ENCODE data around the gene PPDPF.

DNA sequence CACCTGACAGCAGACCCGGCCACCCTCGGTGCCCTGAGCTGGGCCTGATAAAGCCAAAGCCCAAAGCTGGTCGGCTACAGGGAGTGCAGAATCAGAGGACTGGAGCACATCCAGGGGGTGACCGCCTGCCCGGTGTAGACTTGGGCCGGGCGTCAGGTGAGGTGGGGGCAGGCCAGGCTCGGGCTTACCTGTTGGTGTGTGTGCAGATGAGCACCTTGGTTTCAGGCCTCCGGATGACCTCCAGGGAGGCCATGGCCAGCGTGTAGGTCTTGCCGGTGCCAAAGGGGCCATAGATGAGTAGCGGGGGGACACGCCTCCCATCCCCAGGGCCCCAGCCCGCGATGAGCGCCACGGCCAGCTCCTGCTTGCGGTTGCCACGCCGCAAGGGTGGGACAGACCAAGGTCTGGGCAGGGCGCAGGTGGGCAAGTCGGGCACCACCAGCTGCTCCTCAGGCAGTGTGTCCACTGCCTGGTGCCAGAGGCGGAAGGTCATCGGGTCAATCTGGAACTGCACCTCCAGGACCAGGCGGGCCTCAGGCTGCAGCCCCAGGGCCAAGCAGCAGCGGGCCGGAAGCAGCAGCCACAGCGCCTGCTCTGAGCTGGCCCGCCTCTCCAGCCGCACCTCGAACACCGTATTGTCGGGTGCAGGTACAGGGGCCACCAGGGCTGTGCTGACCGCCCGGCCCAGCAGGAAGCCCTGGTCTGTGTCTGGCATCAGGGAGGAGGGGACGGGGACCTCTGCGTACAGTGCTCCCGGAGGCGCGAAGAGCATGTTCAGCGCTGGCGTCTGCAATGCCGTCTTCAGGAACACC is 47.8 kb downstream of the PPDPF start:
- TF ChIP-seq CTCF (IDR thresholded peaks at IDR 0.05; ENCODE audit: low read depth, low read length, poor library complexity, severe bottlenecking) = no peak
- TF ChIP-seq EZH2phosphoT487 (IDR thresholded peaks at IDR 0.05; ENCODE audit: borderline replicate concordance, low read length) = no peak

Measured in DOHH2 (cell line).